GM11168 (cell line): ENCODE data around the gene PPP2R2D.

ENCODE experiments used
- in situ Hi-C: fragments of 300-500 bp; cut with MboI; formaldehyde crosslinking; loops from one replicate; pipeline ENCODE4 v1.12.0; 2022; ENCODE audit warnings: low sequenced_read_pairs; ENCODE audit not compliant: unreplicated experiment

The PPP2R2D gene

DNA sequence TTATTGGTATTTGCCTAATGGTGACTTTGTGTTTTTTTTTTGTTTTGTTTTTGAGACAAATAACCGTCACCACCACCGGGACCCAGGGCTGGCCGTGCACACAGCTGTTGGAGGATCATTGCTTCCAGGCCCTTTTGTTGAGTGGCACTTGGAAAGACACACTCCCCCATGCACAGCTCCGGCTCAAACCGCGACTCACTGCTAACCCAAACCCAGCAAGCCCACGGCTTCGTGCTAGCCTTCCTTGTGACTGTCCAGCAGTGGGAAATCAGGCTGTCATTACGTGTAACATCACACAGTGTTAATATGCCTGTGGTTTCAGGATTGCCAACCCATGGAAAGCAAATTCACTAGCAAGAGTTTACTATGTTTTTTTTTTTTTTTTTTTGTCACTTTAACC lies 63.5 kb downstream of the PPP2R2D start:
- in situ Hi-C loops, result no loop called here

DNA sequence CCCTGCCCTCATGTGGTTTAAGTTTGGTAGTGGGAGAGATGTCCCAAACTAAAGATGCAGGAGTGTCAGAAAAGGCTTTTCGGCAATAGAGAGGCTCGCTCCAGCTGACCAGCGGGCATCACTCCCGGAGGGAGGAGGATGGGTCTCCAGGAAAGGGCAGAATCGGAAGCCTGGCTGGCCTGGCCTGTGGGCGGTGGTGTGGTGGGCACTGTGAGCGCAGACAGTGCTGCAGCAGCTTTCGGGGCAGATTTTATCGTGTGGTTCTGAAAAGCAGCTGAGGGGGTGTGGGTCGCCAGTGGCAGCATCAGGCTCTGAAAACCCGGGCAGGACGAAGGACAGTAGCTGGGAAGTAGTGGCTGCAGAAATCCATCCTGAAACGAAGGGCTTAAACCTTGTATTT lies 68.1 kb downstream of the PPP2R2D start:
- in situ Hi-C loops, result no loop called here

DNA sequence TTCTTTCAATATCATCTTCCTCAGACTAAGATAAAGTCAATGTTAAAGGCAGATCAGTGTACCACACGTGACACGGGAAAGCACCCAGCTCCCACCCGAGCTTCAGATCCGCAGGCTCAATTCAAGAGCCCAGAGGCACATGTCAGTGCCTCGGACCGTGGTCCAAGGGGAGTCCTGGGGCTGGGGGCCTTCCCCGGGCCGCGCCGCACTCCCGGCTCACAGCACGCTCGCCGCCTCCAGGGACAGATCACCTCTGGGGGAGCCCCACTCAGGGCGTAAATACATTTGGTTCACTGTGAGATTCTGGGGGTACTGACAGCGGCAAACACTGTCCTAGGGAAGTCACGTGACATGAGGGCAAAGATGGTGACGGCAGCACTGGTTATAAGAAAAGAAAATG lies 70.1 kb downstream of the PPP2R2D start:
- in situ Hi-C loops, result no loop called here

DNA sequence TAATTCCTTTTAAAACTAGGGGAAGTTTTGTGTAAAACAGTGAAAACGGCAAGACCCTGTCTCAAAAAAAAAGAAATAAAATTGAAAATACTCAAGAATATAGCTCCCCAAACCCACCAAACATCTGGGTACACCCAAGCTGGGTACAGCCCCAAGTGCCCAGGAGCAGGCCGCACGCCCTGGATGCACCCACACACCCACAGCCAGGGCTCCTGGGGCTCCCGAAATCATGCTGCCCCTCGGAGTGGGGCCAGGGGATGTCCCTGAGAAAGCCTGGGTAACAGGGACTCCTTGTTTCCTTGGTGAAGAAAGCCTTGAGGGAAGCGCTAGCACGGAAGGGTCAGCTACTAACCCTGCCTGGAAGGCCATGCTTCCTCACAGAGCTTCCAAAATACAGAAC lies 70.8 kb downstream of the PPP2R2D start:
- in situ Hi-C loops, result no loop called here

DNA sequence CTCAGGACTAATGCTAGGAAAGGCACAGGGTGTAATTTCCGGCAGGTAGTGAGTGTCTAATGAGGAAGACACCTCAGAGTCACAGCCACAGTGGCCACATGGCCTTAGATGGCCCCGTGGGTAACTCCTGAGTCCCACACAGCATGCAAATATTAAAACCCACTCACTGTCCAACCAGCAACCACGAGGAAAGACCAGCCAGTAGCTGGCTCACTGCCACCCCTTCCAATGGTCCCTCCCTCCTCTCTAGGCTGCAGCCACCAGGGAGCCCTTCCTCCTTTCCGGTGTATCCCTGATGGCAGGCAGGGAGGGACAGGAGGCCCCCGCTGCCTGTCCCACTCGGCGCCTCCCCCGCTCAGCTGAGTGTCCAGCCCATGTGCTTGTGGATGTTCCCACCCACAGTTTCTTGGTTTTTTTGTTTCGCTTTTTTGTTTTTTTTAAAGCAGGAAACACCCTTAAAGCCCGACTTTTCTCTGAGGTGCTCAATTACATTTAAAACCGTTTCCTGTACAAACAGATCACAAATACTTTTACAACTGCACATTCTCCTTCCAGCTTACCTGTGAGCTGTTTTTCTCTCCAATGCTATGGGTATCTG lies 71.8 kb downstream of the PPP2R2D start:
- in situ Hi-C loops, result no loop called here

DNA sequence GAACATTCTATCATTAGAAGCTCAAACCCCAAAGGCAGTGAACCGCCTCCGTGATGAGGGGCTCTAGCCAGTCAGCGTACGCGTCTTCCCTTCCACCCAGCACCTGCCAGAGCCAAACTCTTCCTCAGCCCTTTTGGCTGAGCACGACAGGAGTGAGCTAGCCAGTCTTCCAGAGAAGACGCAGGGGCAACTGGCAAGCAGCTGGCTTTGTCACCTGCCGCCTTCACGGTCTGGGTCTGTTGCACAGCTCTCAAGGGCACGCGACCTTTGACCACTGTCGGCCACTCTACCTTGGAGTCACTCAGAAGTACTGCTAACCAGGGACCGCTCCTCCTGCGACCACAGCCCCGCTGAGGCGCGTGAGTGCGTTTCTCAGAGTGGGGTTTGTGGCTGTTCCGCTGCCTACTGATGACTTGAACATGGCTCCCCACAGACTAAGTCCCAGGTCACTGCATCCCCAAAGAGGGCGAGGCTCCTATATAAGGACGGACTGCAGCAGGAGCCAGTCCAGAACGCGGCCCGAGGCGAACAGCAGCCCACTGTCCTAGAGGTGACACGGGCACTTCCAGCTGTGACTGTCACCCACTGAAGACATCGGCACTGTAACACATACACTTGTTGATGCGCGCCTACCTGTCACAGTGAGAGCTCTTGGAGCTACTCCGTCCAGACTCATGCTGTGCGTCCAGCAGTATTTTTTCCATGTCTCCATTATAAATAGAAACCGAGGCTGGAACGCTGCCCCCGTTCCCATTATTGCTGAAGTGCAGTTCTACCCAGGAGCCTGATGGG lies 72.5 kb downstream of the PPP2R2D start:
- in situ Hi-C loops, result no loop called here

DNA sequence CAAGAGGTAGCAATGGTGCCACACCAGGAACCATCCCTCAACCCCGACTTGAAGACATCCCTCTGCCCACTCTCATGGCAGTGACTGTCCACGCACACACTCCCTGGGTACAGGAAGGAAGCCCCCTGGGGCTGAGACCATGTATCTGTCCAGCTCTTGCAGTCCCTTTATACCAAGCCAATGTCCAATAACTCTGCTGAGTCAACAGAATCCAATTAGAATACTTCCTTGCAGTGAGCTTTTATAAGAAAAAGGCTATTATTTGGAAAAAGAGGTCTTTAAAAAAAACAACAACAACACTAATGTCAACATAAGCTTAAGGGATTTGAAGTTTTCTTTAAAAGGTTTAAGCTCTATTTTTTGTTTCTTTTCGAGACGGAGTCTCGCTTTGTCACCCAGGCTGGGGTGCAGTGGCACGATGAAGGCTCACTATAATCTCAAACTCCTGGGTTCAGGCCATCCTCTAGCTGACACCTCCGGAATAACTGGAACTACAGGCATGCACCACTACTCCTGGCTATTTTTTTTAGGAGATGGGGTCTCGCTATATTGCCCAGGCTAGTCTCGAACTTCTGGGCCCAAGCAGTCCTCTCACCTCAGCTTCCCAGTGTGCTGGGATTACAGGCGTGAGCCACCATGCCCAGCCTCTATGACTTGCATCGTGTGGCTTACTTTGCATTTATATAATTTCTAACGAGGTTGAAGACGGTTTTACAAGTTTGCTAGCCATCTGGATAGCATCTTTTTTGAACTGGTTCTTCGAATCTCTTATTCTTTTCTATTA lies 73.4 kb downstream of the PPP2R2D start:
- in situ Hi-C loops, result no loop called here

DNA sequence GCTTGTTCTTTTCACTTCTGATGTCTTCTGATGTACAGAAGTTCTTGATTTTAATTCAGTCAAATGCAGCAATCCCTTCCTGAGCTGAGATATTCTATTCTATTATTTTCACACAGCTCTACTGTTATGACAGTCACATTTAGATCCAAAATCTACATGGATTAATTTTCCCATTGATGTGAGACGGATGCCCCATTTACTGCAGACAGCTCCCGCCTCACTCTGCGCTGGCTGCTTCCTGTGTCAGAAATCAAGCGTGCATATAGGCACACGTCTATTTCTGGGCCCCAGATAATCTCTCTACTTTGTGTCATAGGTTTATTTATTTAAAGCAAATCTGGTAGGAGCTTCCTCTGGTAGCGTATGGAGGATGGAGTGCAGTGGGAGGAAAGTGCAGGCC lies 74.2 kb downstream of the PPP2R2D start:
- in situ Hi-C loops, result no loop called here

DNA sequence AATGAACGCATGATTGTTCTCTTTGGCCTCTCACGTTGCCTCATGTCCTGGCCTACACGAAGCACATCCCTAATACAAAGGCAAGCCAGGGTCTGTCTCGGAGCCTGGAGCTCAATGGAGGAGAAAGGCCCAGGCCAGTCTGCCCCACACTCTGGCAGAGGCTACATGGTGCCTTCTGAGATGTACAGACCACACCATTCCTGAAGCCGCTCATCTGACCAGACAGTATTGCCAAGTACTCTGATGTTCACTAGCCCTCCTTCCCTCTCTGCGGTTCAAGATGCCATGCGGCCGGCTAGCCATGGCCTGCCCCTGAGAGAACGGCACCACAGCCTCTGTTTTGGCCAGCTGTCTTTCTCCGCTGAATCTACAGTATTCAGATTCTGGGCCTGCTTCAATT lies 75.0 kb downstream of the PPP2R2D start:
- in situ Hi-C loops, result no loop called here

DNA sequence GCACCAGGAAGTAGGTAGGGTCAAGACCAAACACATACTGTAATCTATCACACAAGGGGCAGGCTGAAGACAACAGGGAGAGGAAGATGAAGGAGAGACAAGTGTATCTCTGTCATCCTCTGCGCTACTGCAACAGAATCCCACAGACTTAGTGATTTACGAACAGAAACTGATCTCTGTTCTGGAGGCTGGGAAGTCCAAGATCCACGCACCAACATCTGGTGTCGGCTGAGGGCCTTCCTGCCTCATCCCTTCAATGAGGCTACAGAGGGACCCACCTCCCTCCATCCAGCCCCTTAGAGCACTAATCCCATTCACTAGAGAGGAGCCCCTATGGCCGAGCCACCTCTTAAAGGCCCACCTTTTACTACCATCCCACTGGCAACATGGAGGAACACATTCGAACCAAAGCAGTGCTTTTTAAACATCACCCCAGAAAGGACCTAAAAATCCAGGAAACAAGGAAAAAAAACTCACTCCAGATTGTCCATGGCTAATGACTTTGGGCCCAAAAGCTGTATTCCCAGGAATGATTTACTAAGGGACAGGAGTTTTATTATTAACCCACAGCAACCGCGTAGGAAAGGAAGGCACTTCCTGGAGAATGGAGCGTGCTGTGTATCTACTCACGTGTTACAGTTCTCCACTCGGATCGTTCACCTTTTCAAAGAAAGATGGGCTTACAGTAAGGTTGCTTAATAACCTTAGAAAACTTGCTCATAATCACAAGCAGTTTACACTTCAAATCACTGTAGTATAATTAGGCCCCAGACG lies 76.7 kb downstream of the PPP2R2D start:
- in situ Hi-C loops, result no loop called here

DNA sequence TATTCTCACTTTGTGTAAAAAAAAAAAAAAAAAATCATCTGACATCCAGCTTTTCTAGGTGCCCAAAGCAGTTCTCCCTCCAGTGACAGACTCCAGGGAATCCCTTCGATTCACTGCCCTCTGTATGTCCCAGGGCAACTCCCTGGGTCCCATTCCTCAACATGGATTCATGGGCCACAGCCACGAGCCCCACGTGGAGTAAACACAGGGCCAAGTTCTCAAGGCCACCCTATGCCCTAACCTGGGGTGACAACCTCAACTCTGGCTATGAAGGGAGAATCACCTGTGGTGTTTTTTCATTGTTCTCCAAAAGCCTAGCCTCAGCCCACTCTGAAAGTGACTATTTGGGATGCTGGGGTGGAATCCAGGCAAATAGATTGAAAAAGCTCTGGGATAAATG lies 77.6 kb downstream of the PPP2R2D start:
- in situ Hi-C loops, result no loop called here

DNA sequence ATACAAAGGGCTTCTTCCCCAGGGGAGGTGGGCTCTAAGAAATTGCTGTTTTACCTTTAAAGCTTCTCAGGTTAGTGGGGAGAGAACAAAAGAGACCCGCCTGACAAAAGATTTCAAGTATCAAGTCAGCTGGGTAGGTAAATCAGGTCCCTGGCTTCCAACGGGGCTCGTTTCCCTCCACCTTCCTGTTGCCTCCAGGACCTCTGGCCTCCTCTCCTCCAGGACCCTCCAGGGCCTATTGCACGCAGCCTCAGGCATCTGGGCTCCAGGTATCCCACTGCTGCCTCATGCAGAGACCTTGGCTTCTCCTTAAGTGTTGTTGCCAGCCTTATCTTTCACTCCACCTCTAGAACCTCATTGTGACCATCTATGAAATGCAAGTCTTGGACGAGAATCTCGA lies 78.0 kb downstream of the PPP2R2D start:
- in situ Hi-C loops, result no loop called here

DNA sequence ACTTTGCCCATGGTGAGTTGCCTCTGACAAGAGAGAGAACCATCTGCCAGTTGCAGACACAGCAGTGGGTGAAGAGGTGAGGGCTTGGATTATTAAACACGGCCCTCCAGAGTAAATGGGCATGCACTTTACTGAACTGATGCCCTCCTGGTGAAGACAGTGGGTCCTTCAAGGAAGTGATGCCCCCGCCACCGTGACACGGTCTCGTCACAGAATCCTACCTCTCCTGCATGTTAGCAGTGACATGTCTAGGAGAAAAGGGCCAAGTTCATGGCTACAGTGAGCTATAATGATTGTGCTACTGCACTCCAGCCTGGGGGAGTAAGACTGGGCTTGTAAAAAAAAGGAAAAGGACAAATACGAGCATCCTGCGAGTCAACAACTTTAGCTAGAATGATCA lies 78.5 kb downstream of the PPP2R2D start:
- in situ Hi-C loops, result no loop called here

DNA sequence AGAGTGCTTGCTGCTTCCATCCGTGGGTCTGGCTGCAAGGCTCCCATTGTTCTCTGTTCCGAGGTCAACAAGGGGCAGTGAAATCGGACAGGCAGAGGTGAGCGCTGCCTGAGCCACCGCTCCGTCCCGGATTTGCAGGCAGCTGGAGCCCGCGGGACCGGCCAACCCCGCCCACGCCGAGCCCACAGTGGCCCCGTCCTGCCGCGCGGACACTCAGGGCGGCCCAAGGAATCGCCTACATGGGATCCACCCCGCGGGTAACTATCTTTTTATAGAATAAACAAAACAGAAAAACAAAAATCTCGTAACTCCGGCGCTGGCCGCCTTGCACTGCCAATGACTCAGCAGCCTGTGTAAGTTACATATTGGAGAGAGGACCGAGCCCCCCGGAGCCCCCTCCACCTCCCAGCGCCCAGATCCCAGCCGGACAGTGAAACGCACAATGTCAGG lies 79.0 kb downstream of the PPP2R2D start:
- in situ Hi-C loops, result no loop called here

DNA sequence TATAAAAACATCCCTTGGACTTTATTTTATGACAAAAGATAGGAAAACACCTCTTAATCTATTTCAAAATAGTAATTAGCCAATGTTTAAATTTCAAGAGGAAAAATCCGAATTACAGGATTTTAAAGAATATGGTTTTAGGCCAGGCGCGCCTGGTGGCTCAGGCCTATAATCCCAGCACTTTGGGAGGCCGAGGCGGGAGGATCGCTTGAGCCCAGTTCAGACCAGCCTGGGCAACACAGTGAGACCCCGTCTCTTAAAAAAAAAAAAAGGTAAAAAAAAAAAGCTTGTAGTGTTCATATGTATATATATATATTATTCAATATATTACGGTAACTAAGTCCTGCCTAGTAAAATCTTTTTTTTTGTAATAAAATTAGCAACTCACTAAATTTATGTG lies 79.5 kb downstream of the PPP2R2D start:
- in situ Hi-C loops, result no loop called here

DNA sequence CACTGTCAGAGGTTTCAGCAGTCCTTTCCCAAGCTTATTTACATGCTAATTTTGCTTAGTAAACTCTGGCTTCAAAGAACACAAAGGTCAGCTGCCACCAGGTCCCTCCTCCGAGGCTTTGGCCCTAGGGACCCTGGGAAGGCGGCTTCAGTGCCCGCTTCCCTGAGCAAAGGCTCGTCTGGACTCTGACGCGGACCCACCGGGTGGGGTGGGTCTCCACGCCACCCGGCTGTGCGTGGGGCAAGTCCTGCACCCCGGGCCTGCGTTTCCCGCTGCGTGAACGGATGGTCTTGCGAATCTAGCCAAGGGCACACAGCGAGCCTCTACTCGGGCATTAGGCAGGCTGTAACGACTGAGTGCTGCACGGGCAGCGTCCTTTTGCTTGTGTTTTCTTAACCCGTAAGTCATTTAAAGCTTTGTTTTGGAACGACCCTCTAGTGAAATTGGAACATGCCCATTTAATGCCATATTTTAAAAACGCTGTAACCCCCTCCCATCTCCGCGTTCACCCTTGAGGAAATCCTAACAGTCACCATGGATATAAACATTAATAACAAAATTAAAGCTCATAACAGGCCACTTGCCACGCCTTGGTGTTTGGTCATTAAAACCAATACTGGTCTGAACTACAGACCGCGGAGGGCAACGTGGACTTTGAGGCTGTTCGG lies 80.1 kb downstream of the PPP2R2D start:
- in situ Hi-C loops, result no loop called here

DNA sequence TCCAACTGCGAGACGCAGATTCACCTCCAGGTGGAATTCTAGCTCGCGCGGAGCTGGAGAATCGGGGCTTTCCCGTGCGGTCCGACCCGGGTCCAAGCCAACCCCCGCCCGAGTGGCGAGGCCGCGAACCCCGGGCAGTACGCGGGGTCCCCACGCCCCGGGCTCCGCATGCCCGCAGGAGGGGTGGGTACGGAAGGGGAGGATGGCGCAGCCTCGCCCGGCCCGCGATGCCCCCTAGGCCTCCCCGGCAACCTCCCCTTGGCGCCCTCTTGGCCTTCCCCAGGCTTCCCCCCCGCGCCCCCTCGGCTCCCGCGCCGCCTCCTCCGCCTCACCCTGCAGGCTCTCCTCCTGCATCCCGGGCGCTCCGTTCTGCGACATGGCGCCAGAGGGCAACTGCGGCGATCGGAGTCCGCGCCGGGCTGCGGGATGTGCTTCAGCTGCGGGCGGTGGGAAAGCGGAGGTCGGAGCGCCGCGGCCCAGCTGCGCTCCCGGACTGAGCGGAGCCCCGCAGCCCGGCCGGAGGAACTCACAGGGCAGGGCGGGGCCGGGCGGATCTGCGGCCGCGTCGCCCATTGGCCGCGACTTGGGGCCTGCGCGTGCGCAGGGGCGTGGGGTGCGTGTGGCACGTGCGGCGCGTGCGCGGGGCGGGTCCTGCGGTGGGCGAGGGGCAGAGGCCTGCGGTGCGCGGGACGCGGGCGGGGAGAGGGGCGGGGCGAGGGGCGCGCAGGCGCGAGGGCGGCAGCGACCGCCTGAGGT lies 80.8 kb downstream of the PPP2R2D start, which contains the start of gene BNIP3:
Gene BNIP3 (minus strand): TSS at position 495 of the 756 bp plus-strand sequence. CDS start 117 bp downstream, at position 378.
- in situ Hi-C loops, result no loop called here

DNA sequence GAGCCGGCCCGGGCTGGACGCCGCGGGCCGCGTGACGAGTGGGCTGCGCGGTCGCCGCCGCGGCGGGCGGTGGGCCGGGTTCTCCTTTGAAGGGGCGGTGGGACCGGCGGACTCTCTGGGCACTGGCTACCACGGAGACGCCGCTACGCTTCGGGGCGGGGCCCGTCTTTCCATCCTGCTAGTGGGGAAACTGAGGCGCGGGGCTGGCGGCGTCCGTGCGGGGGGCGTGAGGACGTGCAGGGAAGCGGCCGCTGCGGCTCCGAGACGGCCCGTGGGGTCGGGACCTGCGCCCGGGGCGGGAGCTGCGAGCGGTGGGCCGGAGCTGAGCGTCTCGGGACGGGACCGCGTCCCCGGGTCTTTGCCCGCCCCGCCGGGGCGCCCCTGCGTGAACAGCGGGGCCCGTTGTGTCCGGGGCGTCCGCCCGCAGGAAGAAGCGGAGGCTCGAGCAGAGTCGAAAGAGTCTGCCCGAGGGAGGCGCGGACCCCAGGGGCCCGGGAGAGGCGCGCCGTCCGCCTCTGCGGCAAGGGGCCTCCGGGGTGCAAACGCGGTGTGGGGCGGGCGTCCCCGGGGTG lies 81.5 kb downstream of the PPP2R2D start:
- in situ Hi-C loops, result no loop called here

DNA sequence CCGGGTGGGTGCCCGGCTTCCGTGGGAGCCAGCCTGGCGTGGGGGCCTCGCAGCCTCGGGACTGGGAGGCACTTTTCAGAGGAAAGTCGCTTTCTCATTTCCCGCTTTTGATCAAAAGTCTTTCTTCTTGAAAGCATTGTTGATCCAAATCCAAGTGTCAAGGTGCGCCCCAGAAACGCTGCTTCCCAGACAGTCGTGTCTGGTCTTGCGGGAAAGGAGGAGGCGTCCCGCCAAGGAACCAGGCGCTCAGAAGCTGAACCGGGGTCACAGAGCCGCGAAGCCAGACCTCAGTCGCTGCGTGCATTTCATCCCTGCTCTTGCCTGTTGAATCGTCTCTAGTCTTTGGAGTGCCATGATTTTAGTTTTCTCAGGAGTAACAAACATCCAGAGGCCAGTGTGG lies 82.0 kb downstream of the PPP2R2D start:
- in situ Hi-C loops, result no loop called here
